RWPE2 (cell line): ENCODE data around the gene HNRNPM.

Experiments
- ATAC-seq: fragments of 200-7000 bp; cut with Tn5 transposase; 3 replicates; pipeline ENCODE4 v1.9.1; 2021; ENCODE audit warnings: low read depth
- DNase-seq: peaks from one replicate; pipeline ENCODE4 v3.0.0-alpha.2; 2020; ENCODE audit warnings: low spot score
- H3K27ac ChIP-seq: fragments of 450-650 bp; 2 replicates; pipeline ENCODE4 v1.5.1; 2017; ENCODE audit warnings: mild to moderate bottlenecking; ENCODE audit not compliant: poor library complexity, severe bottlenecking
- H3K27me3 ChIP-seq: fragments of 250-450 bp; sonication (Bioruptor Pico); 2 replicates; pipeline ENCODE4 v1.5.1; 2021; ENCODE audit warnings: mild to moderate bottlenecking, moderate library complexity; ENCODE audit not compliant: insufficient read depth, poor library complexity, severe bottlenecking
- H3K36me3 ChIP-seq: fragments of 250-450 bp; sonication (Bioruptor Pico); 2 replicates; pipeline ENCODE4 v1.5.1; 2020; ENCODE audit warnings: low read depth, mild to moderate bottlenecking, moderate library complexity
- H3K4me1 ChIP-seq: fragments of 250-450 bp; sonication (Bioruptor Pico); 2 replicates; pipeline ENCODE4 v1.5.1; 2021; ENCODE audit warnings: mild to moderate bottlenecking, moderate library complexity; ENCODE audit not compliant: insufficient read depth, poor library complexity, severe bottlenecking
- H3K4me3 ChIP-seq: fragments of 250-450 bp; sonication (Bioruptor Pico); 2 replicates; pipeline ENCODE4 v1.5.1; 2021; ENCODE audit warnings: mild to moderate bottlenecking, moderate library complexity; ENCODE audit not compliant: severe bottlenecking
- H3K9me3 ChIP-seq: fragments of 250-450 bp; sonication (Bioruptor Pico); 2 replicates; pipeline ENCODE4 v1.5.1; 2021; ENCODE audit warnings: mild to moderate bottlenecking, moderate library complexity; ENCODE audit not compliant: severe bottlenecking
- TF ChIP-seq, protein P1 (sequence below): fragments of 450-650 bp; IDR thresholded peaks from one replicate; pipeline ENCODE4 v1.5.1; 2017; ENCODE audit warnings: mild to moderate bottlenecking, moderate library complexity; ENCODE audit not compliant: poor library complexity, severe bottlenecking

Gene HNRNPM

DNA sequence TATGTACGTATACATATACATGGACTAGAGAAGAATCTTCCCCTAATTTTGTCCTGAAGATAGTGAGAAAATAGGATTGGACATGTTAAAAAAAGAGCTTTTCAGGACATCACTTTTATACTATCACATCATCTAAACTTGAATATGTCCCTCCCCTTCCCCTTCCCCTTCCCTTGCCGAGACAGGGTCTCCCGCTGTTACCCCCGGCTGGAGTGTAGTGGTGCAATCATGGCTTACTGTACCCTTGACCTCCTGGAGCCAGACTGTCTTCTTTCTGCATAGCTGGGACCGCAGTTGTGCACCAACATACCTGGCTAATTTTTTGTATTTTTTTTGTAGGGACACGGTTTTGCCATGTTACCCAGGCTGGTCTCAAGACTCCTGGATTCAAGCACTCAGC, 6.6 kb downstream of the HNRNPM start:
- peak overlapping the region; percentile 32 for H3K27ac ChIP-seq
- H3K27me3 ChIP-seq, result no peaks in the 10 kb centered on the region
- no peak for DNase-seq
- TF ChIP-seq, protein P1, sequence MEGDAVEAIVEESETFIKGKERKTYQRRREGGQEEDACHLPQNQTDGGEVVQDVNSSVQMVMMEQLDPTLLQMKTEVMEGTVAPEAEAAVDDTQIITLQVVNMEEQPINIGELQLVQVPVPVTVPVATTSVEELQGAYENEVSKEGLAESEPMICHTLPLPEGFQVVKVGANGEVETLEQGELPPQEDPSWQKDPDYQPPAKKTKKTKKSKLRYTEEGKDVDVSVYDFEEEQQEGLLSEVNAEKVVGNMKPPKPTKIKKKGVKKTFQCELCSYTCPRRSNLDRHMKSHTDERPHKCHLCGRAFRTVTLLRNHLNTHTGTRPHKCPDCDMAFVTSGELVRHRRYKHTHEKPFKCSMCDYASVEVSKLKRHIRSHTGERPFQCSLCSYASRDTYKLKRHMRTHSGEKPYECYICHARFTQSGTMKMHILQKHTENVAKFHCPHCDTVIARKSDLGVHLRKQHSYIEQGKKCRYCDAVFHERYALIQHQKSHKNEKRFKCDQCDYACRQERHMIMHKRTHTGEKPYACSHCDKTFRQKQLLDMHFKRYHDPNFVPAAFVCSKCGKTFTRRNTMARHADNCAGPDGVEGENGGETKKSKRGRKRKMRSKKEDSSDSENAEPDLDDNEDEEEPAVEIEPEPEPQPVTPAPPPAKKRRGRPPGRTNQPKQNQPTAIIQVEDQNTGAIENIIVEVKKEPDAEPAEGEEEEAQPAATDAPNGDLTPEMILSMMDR, result no peak
- H3K36me3 ChIP-seq, result peaks cover 74% of the 10 kb centered on the region
- H3K4me1 ChIP-seq, result peaks cover 33% of the 10 kb centered on the region
- H3K4me3 ChIP-seq, result no peak overlapping the region
- ATAC-seq, result no peak
- no peaks in the 10 kb centered on the region for H3K9me3 ChIP-seq

DNA sequence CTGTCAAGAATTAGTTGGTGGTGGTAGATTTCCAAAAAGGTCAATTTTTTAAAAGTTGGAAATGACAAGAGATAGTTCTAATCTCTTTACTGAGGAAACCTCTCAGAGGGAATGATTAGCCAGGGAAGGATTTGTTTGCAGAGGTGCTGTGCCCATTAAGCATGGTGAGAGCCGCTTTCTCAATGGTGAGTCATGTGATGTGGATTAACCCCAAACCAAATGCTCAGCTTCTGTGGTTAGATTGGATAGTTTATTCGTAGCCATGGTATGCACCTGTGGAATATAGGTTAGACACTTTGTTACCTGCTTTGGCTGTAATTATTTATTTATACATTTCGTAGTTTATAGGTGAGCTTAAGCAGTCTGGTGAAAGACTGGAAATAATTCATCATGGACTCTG, 7.1 kb downstream of the HNRNPM start:
- TF ChIP-seq, protein P1, result no peak
- H3K27ac ChIP-seq, result peak overlapping the region; percentile 32
- H3K4me1 ChIP-seq, result peaks cover 28% of the 10 kb centered on the region
- ATAC-seq (peak; percentile 96), DNase-seq (no peak)
- no peaks in the 10 kb centered on the region for H3K27me3 ChIP-seq
- no peaks in the 10 kb centered on the region for H3K9me3 ChIP-seq
- peaks cover 74% of the 10 kb centered on the region for H3K36me3 ChIP-seq
- H3K4me3 ChIP-seq, result no peak overlapping the region

DNA sequence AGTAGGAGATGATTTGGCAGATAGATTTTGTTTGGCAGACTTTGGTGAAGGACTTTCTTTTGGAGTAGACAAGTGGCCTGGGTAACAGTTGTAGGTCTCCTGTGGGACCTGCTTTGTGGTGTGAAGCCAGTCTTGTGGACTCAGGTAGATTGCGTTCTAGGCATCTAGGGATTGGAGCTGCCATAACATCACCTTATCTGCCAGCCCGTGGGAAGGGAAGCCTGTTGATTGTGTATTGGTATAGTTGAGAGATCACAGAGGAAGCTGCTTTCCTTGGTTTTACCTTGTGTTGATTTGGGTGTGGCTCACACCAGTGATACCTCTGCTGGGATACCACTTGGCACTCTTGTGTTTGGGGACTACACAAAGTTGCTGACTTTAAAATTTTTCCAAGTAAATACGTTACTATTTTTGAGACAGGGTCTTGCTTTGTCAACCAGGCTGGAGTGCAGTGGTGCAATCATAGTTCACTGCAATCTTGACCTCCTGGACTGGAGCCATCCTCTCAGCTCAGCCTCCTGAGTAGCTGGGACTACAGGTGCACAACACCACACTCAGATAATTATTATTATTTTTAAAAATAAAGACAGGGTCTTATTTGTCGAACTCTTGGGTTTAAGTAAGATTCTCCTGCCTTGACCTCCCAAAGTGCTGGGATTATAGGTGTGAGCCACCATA, 7.8 kb downstream of the HNRNPM start:
- no peak overlapping the region for H3K27ac ChIP-seq
- no peaks in the 10 kb centered on the region for H3K9me3 ChIP-seq
- TF ChIP-seq, protein P1, result no peak
- no peak for DNase-seq
- H3K27me3 ChIP-seq, result no peaks in the 10 kb centered on the region
- ATAC-seq, result no peak
- H3K4me1 ChIP-seq, result peaks cover 26% of the 10 kb centered on the region
- H3K4me3 ChIP-seq, result no peak overlapping the region
- peaks cover 74% of the 10 kb centered on the region for H3K36me3 ChIP-seq

DNA sequence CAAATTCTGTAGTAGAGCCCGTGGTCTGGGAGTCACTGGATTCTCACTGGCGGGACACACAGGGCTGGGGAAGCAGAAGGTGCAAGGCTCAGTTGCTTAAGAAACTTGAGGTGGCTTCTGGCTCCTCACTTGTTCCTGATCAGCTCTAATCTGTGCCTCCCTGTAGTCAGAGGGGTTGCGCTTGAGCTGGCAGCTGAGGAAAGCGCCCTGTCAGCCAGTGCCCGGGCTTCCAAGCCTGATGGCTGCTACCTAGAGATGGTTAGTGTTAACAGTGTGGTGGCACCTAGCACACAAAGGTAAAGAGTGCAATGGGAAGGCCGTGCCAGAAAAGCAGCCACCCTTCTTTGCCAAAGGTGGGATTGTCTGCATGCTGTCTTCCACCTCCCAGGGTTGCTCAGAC, 8.8 kb downstream of the HNRNPM start:
- no peak for ATAC-seq
- TF ChIP-seq, protein P1, result no peak

DNA sequence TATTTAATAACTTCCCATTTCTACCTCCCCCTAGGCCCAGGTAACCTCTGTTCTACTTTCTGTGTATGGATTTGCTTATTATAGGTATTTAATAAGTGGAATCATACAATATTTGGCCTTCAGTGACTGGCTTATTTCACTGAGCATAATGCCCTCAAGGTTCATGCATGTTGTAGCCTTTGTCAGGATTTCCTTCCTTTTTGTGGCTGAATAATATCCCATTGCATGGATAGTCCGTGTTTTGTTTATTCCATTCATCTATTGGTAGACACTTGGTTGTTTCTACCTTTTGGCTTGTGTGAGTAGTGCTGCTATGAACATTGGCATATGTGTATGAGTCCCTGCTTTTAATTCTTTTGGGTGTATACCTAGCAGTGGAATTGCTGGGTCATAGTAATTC, 9.4 kb downstream of the HNRNPM start:
- H3K36me3 ChIP-seq, result peaks cover 74% of the 10 kb centered on the region
- peaks cover 36% of the 10 kb centered on the region for H3K4me1 ChIP-seq
- ATAC-seq, result no peak
- no peak overlapping the region for H3K4me3 ChIP-seq
- H3K27me3 ChIP-seq, result no peaks in the 10 kb centered on the region
- H3K27ac ChIP-seq, result no peak overlapping the region
- TF ChIP-seq, protein P1, result no peak
- no peak for DNase-seq
- no peaks in the 10 kb centered on the region for H3K9me3 ChIP-seq

More for the DNA sequence above, 8.8 kb downstream of the HNRNPM start:
- Histone ChIP-seq H3K27me3 (no peaks in the 10 kb centered on the region), H3K27ac (no peak overlapping the region), H3K9me3 (no peaks in the 10 kb centered on the region), H3K36me3 (peaks cover 73% of the 10 kb centered on the region), H3K4me1 (peaks cover 30% of the 10 kb centered on the region), H3K4me3 (no peak overlapping the region)
- DNase-seq, result no peak
